IMR-90 (cell line): Measurements from ENCODE around the gene COG3. TPM values are rescaled to one million over a fixed set of nuclear protein-coding genes. Genes with fewer than 3 reads are reported as not detected.

Source experiments
- ATAC-seq: fragments of 200-7000 bp; cut with Tn5 transposase; 2 replicates; pipeline ENCODE4 v1.9.1; 2020; ENCODE audit warnings: low read depth, mild to moderate bottlenecking, moderate library complexity
- BruUV-seq: library from RNA; stranded (reverse); fragments of 400-500 nt; replicated peaks from 2 replicates; lab custom pipeline; 2021; lab: Mats Ljungman, UMichigan
- CTCF ChIA-PET: fragments of 300-600 bp; formaldehyde crosslinking; extraction: SDS; loops from one replicate; lab custom pipeline; 2021; ENCODE audit warnings: antibody characterized with exemption; lab: Yijun Ruan, JAX
- POLR2A ChIA-PET: fragments of 300-600 bp; sonication (Branson Sonifier 250); formaldehyde crosslinking; loops from one replicate; lab custom pipeline; 2022; ENCODE audit warnings: antibody characterized with exemption; ENCODE audit not compliant: unreplicated experiment; lab: Charles Lee
- DNase-seq: peaks from one replicate; pipeline ENCODE4 v3.0.0; 2013
- H2AFZ ChIP-seq: replicated peaks from 2 replicates; pipeline ENCODE3; 2013; ENCODE audit warnings: low read length, mild to moderate bottlenecking; ENCODE audit not compliant: poor library complexity
- H2AK5ac ChIP-seq: 2 replicates; pipeline ENCODE4 v1.6.1; 2013; ENCODE audit warnings: low read depth, low read length, inconsistent platforms
- H2AK9ac ChIP-seq: replicated peaks from 2 replicates; pipeline ENCODE3; 2013; ENCODE audit warnings: mild to moderate bottlenecking, low read depth, low read length, moderate library complexity; ENCODE audit not compliant: poor library complexity
- H2BK120ac ChIP-seq: 2 replicates; pipeline ENCODE4 v1.6.1; 2013; ENCODE audit warnings: low read depth, low read length, inconsistent platforms
- H2BK15ac ChIP-seq: 3 replicates; pipeline ENCODE4 v1.6.1; 2013; ENCODE audit warnings: low read depth, low read length, inconsistent platforms
- H2BK20ac ChIP-seq: 2 replicates; pipeline ENCODE4 v1.6.1; 2013; ENCODE audit warnings: low read depth, mild to moderate bottlenecking, inconsistent platforms, low read length, moderate library complexity
- H2BK5ac ChIP-seq: 2 replicates; pipeline ENCODE4 v1.6.1; 2013; ENCODE audit warnings: mild to moderate bottlenecking, low read depth, low read length, inconsistent platforms; ENCODE audit not compliant: poor library complexity, severe bottlenecking
- H3K14ac ChIP-seq: replicated peaks from 2 replicates; pipeline ENCODE4 v1.6.1; 2013; ENCODE audit warnings: low read depth, low read length, inconsistent platforms
- H3K18ac ChIP-seq: 2 replicates; pipeline ENCODE4 v1.6.1; 2013; ENCODE audit warnings: low read depth, low read length, control low read depth
- H3K23ac ChIP-seq: 2 replicates; pipeline ENCODE4 v1.6.1; 2013; ENCODE audit warnings: low read depth, low read length, inconsistent platforms
- H3K27ac ChIP-seq: 2 replicates; pipeline ENCODE4 v1.5.1; 2013; ENCODE audit warnings: mild to moderate bottlenecking, control low read depth, low read length; ENCODE audit not compliant: insufficient read depth
- H3K27me3 ChIP-seq: 2 replicates; pipeline ENCODE4 v1.6.1; 2013; ENCODE audit warnings: low read length; ENCODE audit not compliant: control insufficient read depth, insufficient read depth
- H3K36me3 ChIP-seq: 2 replicates; pipeline ENCODE4 v1.6.1; 2013; ENCODE audit warnings: low read length, mixed read lengths; ENCODE audit not compliant: control insufficient read depth, insufficient read depth
- H3K4ac ChIP-seq: 2 replicates; pipeline ENCODE4 v1.6.1; 2013; ENCODE audit warnings: low read depth, low read length, inconsistent platforms
- H3K4me1 ChIP-seq: 2 replicates; pipeline ENCODE4 v1.6.1; 2013; ENCODE audit warnings: low read length, mixed read lengths; ENCODE audit not compliant: control insufficient read depth, insufficient read depth
- H3K4me2 ChIP-seq: 2 replicates; pipeline ENCODE4 v1.6.1; 2013; ENCODE audit warnings: low read depth, mild to moderate bottlenecking, control low read depth, low read length, moderate library complexity
- H3K4me3 ChIP-seq: 2 replicates; pipeline ENCODE4 v1.5.1; 2013; ENCODE audit warnings: low read depth, mild to moderate bottlenecking, control low read depth, low read length, moderate library complexity; ENCODE audit not compliant: insufficient read depth
- H3K56ac ChIP-seq: 2 replicates; pipeline ENCODE4 v1.6.1; 2013; ENCODE audit warnings: low read length, inconsistent platforms; ENCODE audit not compliant: insufficient read depth; ENCODE audit errors: extremely low read depth
- H3K79me1 ChIP-seq, 2 experiments: 2 replicates each; pipeline ENCODE4 v1.6.1; 2013; ENCODE audit warnings: low read length in 2 of 2, inconsistent platforms in 1 of 2, low read depth in 1 of 2
- H3K9ac ChIP-seq: 2 replicates; pipeline ENCODE4 v1.6.1; 2013; ENCODE audit warnings: low read depth, low read length, control low read depth
- H3K9me1 ChIP-seq: 2 replicates; pipeline ENCODE4 v1.6.1; 2013; ENCODE audit warnings: low read length, inconsistent platforms; ENCODE audit not compliant: insufficient read depth
- H3K9me3 ChIP-seq: 2 replicates; pipeline ENCODE4 v1.6.1; 2013; ENCODE audit warnings: low read length; ENCODE audit not compliant: control insufficient read depth, insufficient read depth
- H4K20me1 ChIP-seq: 2 replicates; pipeline ENCODE4 v1.6.1; 2013; ENCODE audit warnings: low read length, inconsistent platforms; ENCODE audit not compliant: insufficient read depth
- H4K5ac ChIP-seq: 2 replicates; pipeline ENCODE4 v1.6.1; 2013; ENCODE audit warnings: mild to moderate bottlenecking, low read depth, low read length, control low read depth
- H4K8ac ChIP-seq, 2 experiments: 2 replicates each; pipeline ENCODE4 v1.6.1; 2013; ENCODE audit warnings: low read depth in 2 of 2, low read length in 2 of 2, control low read depth in 1 of 2, inconsistent platforms in 1 of 2
- H4K91ac ChIP-seq: 2 replicates; pipeline ENCODE4 v1.6.1; 2013; ENCODE audit warnings: low read depth, low read length, inconsistent platforms; ENCODE audit not compliant: insufficient read depth
- BHLHE40 ChIP-seq: fragments of 150-350 bp; IDR thresholded peaks from 2 replicates; pipeline ENCODE4 v1.6.1; 2016; ENCODE audit warnings: mild to moderate bottlenecking, low read depth, low read length
- CHD1 ChIP-seq: IDR thresholded peaks from 2 replicates; pipeline ENCODE4 v1.6.1; 2012; ENCODE audit warnings: low read depth, low read length, improper control_type of control experiment
- CTCF ChIP-seq: conservative IDR thresholded peaks from 2 replicates; pipeline ENCODE4 v1.5.1; 2012; ENCODE audit warnings: mild to moderate bottlenecking, low read depth, low read length, improper control_type of control experiment
- ELK1 ChIP-seq: fragments of 150-350 bp; IDR thresholded peaks from 2 replicates; pipeline ENCODE4 v1.6.1; 2016; ENCODE audit warnings: low read depth, mild to moderate bottlenecking, low read length, moderate library complexity, borderline replicate concordance
- MAFK ChIP-seq: IDR thresholded peaks from 2 replicates; pipeline ENCODE4 v1.6.1; 2012; ENCODE audit warnings: low read depth, low read length, improper control_type of control experiment
- MAZ ChIP-seq: IDR thresholded peaks from 2 replicates; pipeline ENCODE4 v1.6.1; 2012; ENCODE audit warnings: low read depth, mild to moderate bottlenecking, low read length, improper control_type of control experiment, moderate library complexity, borderline replicate concordance
- NFE2L2 ChIP-seq: fragments of 150-350 bp; IDR thresholded peaks from 2 replicates; pipeline ENCODE4 v1.6.1; 2016; ENCODE audit warnings: low read depth, mild to moderate bottlenecking, low read length
- POLR2A ChIP-seq: IDR thresholded peaks from 2 replicates; pipeline ENCODE4 v1.6.1; 2012; ENCODE audit warnings: mild to moderate bottlenecking, low read depth, low read length
- RCOR1 ChIP-seq: IDR thresholded peaks from 2 replicates; pipeline ENCODE4 v1.6.1; 2012; ENCODE audit warnings: mild to moderate bottlenecking, low read length, improper control_type of control experiment; ENCODE audit not compliant: insufficient replicate concordance
- RFX5 ChIP-seq: IDR thresholded peaks from 2 replicates; pipeline ENCODE4 v1.8.0; 2012; ENCODE audit warnings: low read depth, mild to moderate bottlenecking, low read length, moderate library complexity
- USF2 ChIP-seq: fragments of 150-350 bp; IDR thresholded peaks from 2 replicates; pipeline ENCODE4 v1.6.1; 2017; ENCODE audit warnings: mild to moderate bottlenecking, antibody characterized with exemption, low read length, low read depth
- WGBS, 2 experiments: methylation state at CpG; one replicate each; pipeline versions ENCODE4 v1.1.5 to v1.1.7; 2013; ENCODE audit warnings: missing lambda C conversion rate in 2 of 2; ENCODE audit not compliant: insufficient read length in 1 of 2; ENCODE audit errors: extremely low coverage in 2 of 2; 5-methylcytosine and 5-hydroxymethylcytosine counted together
- dilution Hi-C: fragments of 300-500 bp; cut with HindIII; formaldehyde crosslinking; loops from one replicate; pipeline ENCODE4 v1.14.3; 2018; ENCODE audit warnings: low sequenced_read_pairs; ENCODE audit not compliant: unreplicated experiment
- in situ Hi-C: fragments of 300-500 bp; cut with MboI; formaldehyde crosslinking; loops from 3 replicates; pipeline ENCODE4 v1.14.3; 2019; ENCODE audit warnings: low sequenced_read_pairs, inconsistent platforms, mixed read lengths
- intact Hi-C: fragments of 100-400 bp; cut with micrococcal nuclease; formaldehyde crosslinking; loops from 2 replicates; pipeline ENCODE4 v1.10.0; 2022
- polyA plus RNA-seq, 3 experiments: library from polyadenylated mRNA; depleted of rRNA; stranded (reverse); fragments of >200 nt; gene quantifications; 2 replicates each; pipeline ENCODE4 v1.2.3, GENCODE V29; 2012; ENCODE audit warnings: low replicate concordance in 1 of 3
- total RNA-seq: library from RNA; depleted of rRNA; stranded (reverse); fragments of >200 nt; gene quantifications from 2 replicates; pipeline ENCODE4 v1.2.3, GENCODE V29; 2012

The COG3 gene
- total and polyA plus RNA-seq, 2 of the 4 experiments (the other 2 are of a cell fraction) = 21.7 to 31.9 TPM

GRCh38 chr13:45441633-45442032 is 23.1 kb upstream of the COG3 start:
- intact Hi-C loops = no loop called here
- no peak overlapping the region for H2AK5ac ChIP-seq
- H2BK15ac ChIP-seq = no peak overlapping the region
- H3K4ac ChIP-seq = no peak overlapping the region
- H3K23ac ChIP-seq = no peak overlapping the region
- H3K9me3 ChIP-seq = no peaks in the 10 kb centered on the region
- no peak overlapping the region for H3K4me3 ChIP-seq
- no peak overlapping the region for H3K56ac ChIP-seq
- H3K27me3 ChIP-seq = peaks cover 4% of the 10 kb centered on the region
- peaks cover 3% of the 10 kb centered on the region; the same call in 1 of the 2 replicates for H3K4me1 ChIP-seq
- no TSS peak for BruUV-seq
- H3K27ac ChIP-seq = no peak overlapping the region
- H2AK9ac ChIP-seq = no peak overlapping the region
- H3K14ac ChIP-seq = no peak overlapping the region
- TF ChIP-seq POLR2A (no peak), ELK1 (no peak), BHLHE40 (no peak), RFX5 (no peak), USF2 (no peak), MAZ (no peak), NFE2L2 (no peak), MAFK (no peak), CTCF (no peak), RCOR1 (no peak), CHD1 (no peak)
- peak; percentile 56; the same call in 1 of the 2 replicates for ATAC-seq
- H2BK20ac ChIP-seq = no peak overlapping the region
- H2BK120ac ChIP-seq = no peak overlapping the region
- DNase-seq = peak; percentile 10
- no peaks in the 10 kb centered on the region for H4K20me1 ChIP-seq
- H3K36me3 ChIP-seq = no peaks in the 10 kb centered on the region
- no peak overlapping the region for H3K9ac ChIP-seq
- H4K8ac ChIP-seq = no peak overlapping the region
- H3K79me1 ChIP-seq = no peaks in the 10 kb centered on the region
- H4K91ac ChIP-seq = no peak overlapping the region
- dilution Hi-C loops = no loop called here
- H3K9me1 ChIP-seq = no peaks in the 10 kb centered on the region
- POLR2A ChIA-PET = no interaction called here
- no peak overlapping the region for H4K5ac ChIP-seq
- H3K4me2 ChIP-seq = 0 out of 2 replicates have a peak overlapping the region, but pooled peaks have one; percentile 42
- no peak overlapping the region for H2AFZ ChIP-seq
- H2BK5ac ChIP-seq = no peak overlapping the region
- in situ Hi-C loops = no loop called here
- WGBS, 2 experiments = no CpG with 5 or more reads among the region's 2 CpGs
- CTCF ChIA-PET = interaction anchor here (0.7 kb wide), 1 partner anchor 46 kb away, joined by 3 read pairs; no protein-coding TSS in a partner anchor
- H3K18ac ChIP-seq = no peak overlapping the region
